PC-3 (cell line): Measurements from ENCODE around the gene GNAT3.

Experiments
- CTCF ChIP-seq: fragments of 300-600 bp; sonication (generic); conservative IDR thresholded peaks from 2 replicates; pipeline ENCODE4 v1.5.1; 2017; ENCODE audit warnings: antibody characterized with exemption, low read depth, mild to moderate bottlenecking, low read length
- EZH2 ChIP-seq: fragments of 300-600 bp; sonication (generic); IDR thresholded peaks from one replicate; pipeline ENCODE4 v1.6.1; 2017; ENCODE audit warnings: antibody characterized with exemption, mild to moderate bottlenecking, low read length; ENCODE audit not compliant: unreplicated experiment

GRCh38 chr7:80530136-80530535 lies 18.3 kb upstream of the GNAT3 start:
- no peak for TF ChIP-seq CTCF
- TF ChIP-seq EZH2 = no peak
